Naive thymus-derived CD4-positive, alpha-beta T cell (primary cell): ENCODE results near the gene PPFIBP1. TPM values are rescaled to one million over a fixed set of nuclear protein-coding genes. Genes with fewer than 3 reads are reported as not detected.

ENCODE experiments used
- ATAC-seq: fragments of 150-1000 bp; cut with Tn5 transposase; 2 replicates; pipeline ENCODE4 v1.10.0; 2021; ENCODE audit warnings: mild to moderate bottlenecking, moderate library complexity
- CTCF ChIA-PET: fragments of 350-600 bp; sonication (Branson Sonifier 250); formaldehyde crosslinking; loops from one replicate; lab custom pipeline; 2021; ENCODE audit warnings: antibody characterized with exemption; lab: Charles Lee
- POLR2A ChIA-PET: fragments of 350-600 bp; sonication (Branson Sonifier 250); formaldehyde crosslinking; loops from one replicate; lab custom pipeline; 2021; ENCODE audit warnings: antibody characterized with exemption, inconsistent platforms; lab: Charles Lee
- DNase-seq, 9 donors: peaks; one replicate each; pipeline versions ENCODE4 v3.0.0 to v3.0.0-alpha.2; 2020 to 2022; ENCODE audit warnings: mixed read lengths in 1 of 9
- H3K27ac ChIP-seq: one replicate; pipeline ENCODE4 v1.7.0; 2013; ENCODE audit warnings: mild to moderate bottlenecking, low read depth, low read length, moderate library complexity
- H3K27me3 ChIP-seq, 2 donors: one replicate each; pipeline ENCODE4 v1.7.0; 2013; ENCODE audit warnings: low read length in 2 of 2, mild to moderate bottlenecking in 2 of 2, moderate library complexity in 2 of 2; ENCODE audit not compliant: control insufficient read depth in 2 of 2, insufficient read depth in 2 of 2
- H3K36me3 ChIP-seq, 3 experiments: 1 replicate in 2 of 3; 2 replicates in 1 of 3; pipeline ENCODE4 v1.7.0; 2013; ENCODE audit warnings: low read length in 3 of 3, mild to moderate bottlenecking in 3 of 3, moderate library complexity in 1 of 3; ENCODE audit not compliant: insufficient read depth in 3 of 3, control insufficient read depth in 2 of 3
- H3K4me1 ChIP-seq, 2 donors: one replicate each; pipeline ENCODE4 v1.7.0; 2013; ENCODE audit warnings: low read length in 2 of 2, mild to moderate bottlenecking in 2 of 2, moderate library complexity in 1 of 2; ENCODE audit not compliant: control insufficient read depth in 2 of 2, insufficient read depth in 2 of 2
- H3K4me3 ChIP-seq: 2 replicates; pipeline ENCODE4 v1.7.0; 2013; ENCODE audit warnings: mild to moderate bottlenecking, low read length
- H3K9me3 ChIP-seq, 3 experiments: 1 replicate in 2 of 3; 2 replicates in 1 of 3; pipeline ENCODE4 v1.7.0; 2013; ENCODE audit warnings: low read length in 3 of 3; ENCODE audit not compliant: control insufficient read depth in 2 of 3
- H3K27ac Mint-ChIP-seq, 9 donors: one replicate each; pipeline ENCODE4 v1.8.0; 2020 to 2022; ENCODE audit warnings: mixed read lengths in 9 of 9, mild to moderate bottlenecking in 8 of 9, moderate library complexity in 5 of 9, inconsistent platforms in 2 of 9
- H3K27me3 Mint-ChIP-seq, 5 donors: one replicate each; pipeline ENCODE4 v1.8.0; 2021 to 2022; ENCODE audit warnings: mixed read lengths in 5 of 5, mild to moderate bottlenecking in 1 of 5
- H3K36me3 Mint-ChIP-seq, 5 donors: one replicate each; pipeline ENCODE4 v1.8.0; 2020 to 2022; ENCODE audit warnings: mixed read lengths in 5 of 5, mild to moderate bottlenecking in 3 of 5, inconsistent platforms in 1 of 5
- H3K4me1 Mint-ChIP-seq, 7 donors: one replicate each; pipeline ENCODE4 v1.8.0; 2020 to 2022; ENCODE audit warnings: mixed read lengths in 7 of 7, mild to moderate bottlenecking in 3 of 7, inconsistent platforms in 1 of 7
- H3K4me3 Mint-ChIP-seq, 10 donors: one replicate each; pipeline ENCODE4 v1.8.0; 2020 to 2022; ENCODE audit warnings: mild to moderate bottlenecking in 10 of 10, mixed read lengths in 10 of 10, moderate library complexity in 6 of 10, inconsistent platforms in 2 of 10
- H3K9me3 Mint-ChIP-seq, 11 donors: one replicate each; pipeline ENCODE4 v1.8.0; 2020 to 2022; ENCODE audit warnings: mixed read lengths in 11 of 11, mild to moderate bottlenecking in 4 of 11, inconsistent platforms in 1 of 11, moderate library complexity in 1 of 11
- intact Hi-C, 2 donors: fragments of 100-400 bp; cut with micrococcal nuclease; formaldehyde crosslinking; loops; one replicate each; pipeline ENCODE4 v1.15.1; 2023
- polyA plus RNA-seq, 2 donors: library from polyadenylated mRNA; unstranded; fragments of 300-500 nt; fragmentation: Illumina TruSeq; gene quantifications; one replicate each; pipeline ENCODE4 v1.2.3, GENCODE V29; 2021
- total RNA-seq, 6 experiments: library from RNA in 5 of 6; stranded (reverse) in 5 of 6; gene quantifications; 1 replicate in 5 of 6; 2 replicates in 1 of 6; pipeline ENCODE4 v1.2.3 and lab custom pipeline; 2021 to 2026

The PPFIBP1 gene
- total and polyA plus RNA-seq, 7 experiments from 2014 or later: 2.7 to 29.2 (median 5.3) TPM

- ATAC-seq: peak; percentile 97
- intact Hi-C loops: loop anchor here (1.0 to 5.0 kb wide), 8 partner anchors 52 to 1607 kb away; partner anchors contain the start of genes BMAL2 (in 1 of the 2) and TM7SF3 (in 1 of the 2)
- CTCF ChIA-PET: interaction anchor here (0.6 to 3.3 kb wide), 5 partner anchors 10 to 1481 kb away, joined by 3 to 19 read pairs (median 4); no protein-coding TSS in a partner anchor
- Mint-ChIP-seq H3K36me3 (peaks cover 0 to under 1% (median 0%) of the 10 kb centered on the region in 5 donors), H3K9me3 (no peaks in the 10 kb centered on the region), H3K4me1 (peaks cover 0 to 3% (median 0%) of the 10 kb centered on the region in 7 donors), H3K27ac (no peak overlapping the region), H3K27me3 (peaks cover 7 to 22% (median 13%) of the 10 kb centered on the region in 5 donors), H3K4me3 (no peak overlapping the region)
- no peaks in the 10 kb centered on the region for H3K4me1 ChIP-seq
- DNase-seq: peak; percentile 11 to 64 (median 56)
- H3K9me3 ChIP-seq: no peaks in the 10 kb centered on the region
- no peak overlapping the region for H3K4me3 ChIP-seq
- no peaks in the 10 kb centered on the region for H3K27me3 ChIP-seq
- POLR2A ChIA-PET: no interaction called here
- no peaks in the 10 kb centered on the region for H3K36me3 ChIP-seq
- no peak overlapping the region for H3K27ac ChIP-seq
These were observed 179.9 kb downstream of the PPFIBP1 start for GRCh38 chr12:27703720-27704452.

- Histone ChIP-seq H3K4me3 (no peak overlapping the region), H3K27me3 (no peaks in the 10 kb centered on the region), H3K4me1 (no peaks in the 10 kb centered on the region), H3K36me3 (no peaks in the 10 kb centered on the region), H3K9me3 (no peaks in the 10 kb centered on the region), H3K27ac (no peak overlapping the region)
- ChIA-PET CTCF (interaction anchor here (0.6 to 3.3 kb wide), 2 partner anchors 271 to 453 kb away, joined by 5 to 19 read pairs; no protein-coding TSS in a partner anchor), POLR2A (interaction anchor here (1.2 kb wide), 1 partner anchor 181 kb away, joined by 3 read pairs; the partner anchor contains the start of gene PPFIBP1)
- intact Hi-C loops: no loop called here
- H3K4me1 Mint-ChIP-seq: peaks cover 0 to 10% (median 4%) of the 10 kb centered on the region in 7 donors
- H3K27ac Mint-ChIP-seq: no peak overlapping the region
- ATAC-seq (no peak), DNase-seq (no peak)
- H3K27me3 Mint-ChIP-seq: peaks cover 0 to 24% (median 6%) of the 10 kb centered on the region in 5 donors
- H3K9me3 Mint-ChIP-seq: no peaks in the 10 kb centered on the region
- peaks cover 0 to 3% (median 0%) of the 10 kb centered on the region in 5 donors for H3K36me3 Mint-ChIP-seq
- no peak overlapping the region for H3K4me3 Mint-ChIP-seq
These were observed 181.3 kb downstream of the PPFIBP1 start for GRCh38 chr12:27705263-27705662.

GRCh38 chr12:27707216-27707615, 183.2 kb downstream of the PPFIBP1 start:
- peak overlapping the region in 1 of 10 donors; percentile 12 for H3K4me3 Mint-ChIP-seq
- CTCF ChIA-PET: interaction anchor here (0.5 to 2.0 kb wide), 5 partner anchors 114 to 828 kb away, joined by 3 to 7 read pairs (median 3); no protein-coding TSS in a partner anchor
- POLR2A ChIA-PET: no interaction called here
- peaks cover 0 to 2% (median 0%) of the 10 kb centered on the region in 11 donors for H3K9me3 Mint-ChIP-seq
- DNase-seq (no peak), ATAC-seq (no peak)
- H3K4me1 Mint-ChIP-seq: peaks cover 12 to 23% (median 19%) of the 10 kb centered on the region in 7 donors
- H3K9me3 ChIP-seq: no peaks in the 10 kb centered on the region
- H3K27ac ChIP-seq: no peak overlapping the region
- H3K27me3 Mint-ChIP-seq: peaks cover 0 to 20% (median 0%) of the 10 kb centered on the region in 5 donors
- no peak overlapping the region for H3K4me3 ChIP-seq
- intact Hi-C loops: no loop called here
- H3K27ac Mint-ChIP-seq: no peak overlapping the region
- peaks cover 0 to 5% (median 0%) of the 10 kb centered on the region in 3 experiments for H3K36me3 ChIP-seq
- H3K27me3 ChIP-seq: no peaks in the 10 kb centered on the region
- peaks cover 5 to 7% of the 10 kb centered on the region in 2 donors for H3K4me1 ChIP-seq
- H3K36me3 Mint-ChIP-seq: peaks cover 0 to 5% (median 2%) of the 10 kb centered on the region in 5 donors

- ATAC-seq (no peak), DNase-seq (no peak)
- Mint-ChIP-seq H3K27me3 (peaks cover 0 to 20% (median 0%) of the 10 kb centered on the region in 5 donors), H3K4me3 (peak overlapping the region; percentile 38 to 100 (median 96)), H3K36me3 (peaks cover 0 to 8% (median 6%) of the 10 kb centered on the region in 5 donors), H3K9me3 (peaks cover 0 to 2% (median 0%) of the 10 kb centered on the region in 11 donors), H3K27ac (peak overlapping the region in 3 of 9 donors; percentile 36 to 98 (median 94)), H3K4me1 (peaks cover 21 to 41% (median 34%) of the 10 kb centered on the region in 7 donors)
- peaks cover 7 to 13% of the 10 kb centered on the region in 2 donors for H3K4me1 ChIP-seq
- H3K27me3 ChIP-seq: no peaks in the 10 kb centered on the region
- peak overlapping the region; percentile 98 for H3K4me3 ChIP-seq
- no peaks in the 10 kb centered on the region for H3K9me3 ChIP-seq
- intact Hi-C loops: no loop called here
- CTCF ChIA-PET: interaction anchor here (0.7 kb wide), 1 partner anchor 112 kb away, joined by 5 read pairs; no protein-coding TSS in a partner anchor
- POLR2A ChIA-PET: no interaction called here
- no peak overlapping the region for H3K27ac ChIP-seq
- peaks cover 0 to 5% (median 0%) of the 10 kb centered on the region in 3 experiments for H3K36me3 ChIP-seq
These were observed 185.4 kb downstream of the PPFIBP1 start for GRCh38 chr12:27709212-27709931.

- peak overlapping the region; percentile 98 for H3K4me3 ChIP-seq
- no peaks in the 10 kb centered on the region for H3K27me3 ChIP-seq
- H3K9me3 ChIP-seq: no peaks in the 10 kb centered on the region
- DNase-seq: peak in 1 of 9 donors; percentile 11
- peak; percentile 47 for ATAC-seq
- Mint-ChIP-seq H3K9me3 (peaks cover 0 to 2% (median 0%) of the 10 kb centered on the region in 11 donors), H3K27me3 (peaks cover 0 to 18% (median 0%) of the 10 kb centered on the region in 5 donors), H3K4me3 (peak overlapping the region; percentile 94 to 100 (median 98)), H3K27ac (peak overlapping the region; percentile 91 to 100 (median 98)), H3K4me1 (peaks cover 21 to 46% (median 39%) of the 10 kb centered on the region in 7 donors), H3K36me3 (peaks cover 0 to 9% (median 6%) of the 10 kb centered on the region in 5 donors)
- POLR2A ChIA-PET: no interaction called here
- H3K4me1 ChIP-seq: peaks cover 7 to 13% of the 10 kb centered on the region in 2 donors
- CTCF ChIA-PET: interaction anchor here (0.7 kb wide), 1 partner anchor 112 kb away, joined by 5 read pairs; no protein-coding TSS in a partner anchor
- intact Hi-C loops: loop anchor here (1.0 to 5.0 kb wide), 12 partner anchors 70 to 1588 kb away; partner anchors contain the start of genes CCDC91 (in 2 of the 2), FGFR1OP2 (in 2 of the 2), ITPR2 (in 2 of the 2) and KLHL42 (in 2 of the 2)
- H3K27ac ChIP-seq: peak overlapping the region; percentile 85
- H3K36me3 ChIP-seq: peaks cover 0 to 5% (median 0%) of the 10 kb centered on the region in 3 experiments
These were observed 186.1 kb downstream of the PPFIBP1 start for GRCh38 chr12:27709932-27710591.
